ENCODE data around the gene S100A12.

Gene S100A12

DNA sequence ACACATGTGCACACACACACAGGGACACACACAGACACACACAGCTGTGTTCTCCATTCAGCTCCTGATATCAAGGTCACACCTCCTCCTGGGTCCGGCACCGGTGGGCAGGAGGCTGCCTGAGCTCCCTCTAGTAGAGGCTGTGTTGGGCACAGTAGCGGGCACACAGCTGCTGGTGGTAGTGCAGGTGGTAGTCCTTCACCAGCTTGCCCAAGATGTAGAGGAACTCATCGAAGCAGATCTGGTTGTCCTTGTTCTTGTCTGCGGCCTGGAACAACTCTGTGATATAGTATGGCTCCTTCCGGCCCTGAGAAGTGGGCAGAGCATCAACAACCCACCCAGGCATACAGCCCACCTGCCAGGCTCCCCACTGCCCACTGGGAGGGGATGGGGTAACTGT lies 21.0 kb upstream of the S100A12 start:
- DNase-seq: no peak

DNA sequence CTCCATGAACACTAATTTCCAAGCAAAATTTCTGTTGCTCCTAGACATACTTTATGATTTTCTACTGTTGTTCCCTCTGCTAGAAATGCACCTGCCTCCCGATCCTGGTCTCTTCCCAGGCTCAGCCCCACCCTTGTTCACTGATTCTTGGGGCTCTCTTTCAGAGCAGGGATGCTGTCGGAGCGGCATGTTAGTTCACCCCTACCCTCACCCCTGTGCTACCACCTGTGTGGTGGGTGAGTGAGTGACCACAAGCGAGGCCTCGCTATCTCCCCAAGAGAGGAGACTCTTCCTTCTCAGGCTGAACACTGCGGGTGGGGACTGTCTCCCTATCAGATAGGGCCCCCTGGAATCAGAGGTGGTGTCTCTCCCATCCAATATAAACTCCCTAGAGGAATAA lies 20.4 kb upstream of the S100A12 start:
- DNase-seq: no peak

DNA sequence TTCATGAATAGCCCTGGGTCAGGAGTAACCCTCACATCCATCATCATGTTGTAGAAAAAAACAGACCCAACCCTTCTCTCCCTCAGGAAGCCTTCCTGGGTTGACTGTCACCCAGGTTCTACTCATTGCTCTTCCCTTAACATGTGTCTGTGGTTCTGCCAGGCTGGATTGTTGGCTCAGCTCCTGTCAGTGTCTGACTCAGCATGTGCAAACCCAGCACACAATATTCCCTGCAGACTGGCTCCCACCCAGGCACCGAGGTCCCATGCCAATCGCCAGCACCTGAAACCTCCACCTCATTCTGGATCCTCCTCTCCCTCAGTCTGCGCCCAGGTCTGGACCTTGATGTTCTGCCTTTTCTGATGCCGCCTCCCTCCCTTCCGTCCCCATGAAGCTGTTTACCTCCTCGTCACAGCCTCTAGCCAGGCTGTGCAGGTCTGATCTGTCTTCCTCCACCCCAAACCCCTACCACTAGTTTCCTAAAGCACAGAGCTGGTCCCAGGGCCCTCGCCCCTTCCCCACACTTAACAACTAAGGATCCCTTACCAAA lies 19.8 kb upstream of the S100A12 start:
- no peak for DNase-seq

DNA sequence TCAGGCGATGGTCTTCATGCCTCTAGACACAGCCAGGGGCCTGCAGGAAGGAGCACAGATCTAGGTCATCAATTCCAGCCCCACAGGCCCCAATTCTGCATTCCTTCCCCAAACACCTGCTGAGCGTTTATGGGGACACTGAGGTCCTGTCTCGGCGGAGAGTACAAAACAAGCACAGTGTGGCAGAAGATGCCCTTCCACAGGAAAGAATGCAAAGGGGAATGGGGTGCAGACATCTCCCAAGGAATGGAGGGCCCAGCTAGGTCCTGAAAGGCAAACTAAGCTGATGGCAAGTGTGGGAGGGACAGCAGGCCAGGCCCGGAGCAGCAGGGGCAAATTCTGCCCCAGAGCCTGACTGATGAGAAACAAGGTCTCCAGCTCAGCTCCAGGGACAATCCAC lies 19.0 kb upstream of the S100A12 start:
- no peak for DNase-seq

DNA sequence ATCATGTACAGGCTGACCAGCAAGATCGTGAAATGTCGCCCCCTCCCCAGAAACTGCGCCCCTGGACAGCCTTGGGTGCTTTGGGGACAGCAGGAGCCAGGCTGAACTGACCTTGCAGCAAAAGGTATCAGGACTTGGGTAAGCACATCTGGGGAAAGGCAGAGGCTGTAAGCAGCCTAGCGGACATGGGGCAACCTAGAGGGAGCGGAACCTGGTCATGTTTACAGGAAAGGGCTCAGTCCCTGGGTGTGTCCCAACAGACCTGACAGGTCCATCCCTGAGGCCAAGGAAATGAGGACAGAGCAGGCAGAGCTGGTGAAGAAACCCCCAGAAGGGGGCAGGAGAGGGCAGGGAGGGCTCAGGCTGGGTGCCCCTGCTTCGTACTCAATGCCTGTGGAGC lies 18.5 kb upstream of the S100A12 start:
- DNase-seq: no peak

DNA sequence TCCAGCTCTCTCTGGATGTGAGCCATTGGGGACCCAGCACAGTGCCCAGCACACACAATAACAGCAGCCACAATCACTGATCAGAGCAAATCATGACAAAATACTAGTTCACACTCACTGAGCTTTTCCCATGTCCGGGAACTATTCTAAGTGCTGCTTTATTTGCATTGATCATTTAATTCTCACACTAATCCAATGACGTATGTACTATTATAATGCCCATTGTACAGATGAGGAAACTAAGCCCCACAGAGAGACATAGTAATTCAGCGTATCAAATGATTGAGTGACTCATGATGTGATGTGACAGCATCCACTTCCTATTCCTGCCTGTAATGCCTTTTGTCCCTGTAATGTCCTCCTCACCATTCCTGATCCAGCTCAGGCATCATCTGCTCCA lies 17.4 kb upstream of the S100A12 start:
- DNase-seq: no peak

DNA sequence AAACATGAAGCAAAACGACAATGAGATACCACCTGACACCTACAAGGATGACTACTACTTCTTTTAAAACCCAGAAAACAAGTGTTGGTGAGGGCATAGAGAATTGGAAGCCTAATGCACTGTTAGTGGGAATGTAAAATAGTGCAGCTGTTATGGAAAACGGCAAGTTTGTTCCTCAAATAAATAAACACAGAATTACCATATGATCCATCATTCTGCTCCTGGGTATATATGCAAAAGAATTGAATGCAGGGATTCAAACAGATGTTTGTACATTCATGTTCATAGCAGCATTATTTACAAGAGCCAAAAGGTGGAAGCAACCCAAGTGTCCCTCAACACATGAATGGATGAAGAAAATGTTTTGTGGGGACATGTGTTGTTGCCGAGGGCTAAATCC lies 16.8 kb upstream of the S100A12 start:
- no peak for DNase-seq

DNA sequence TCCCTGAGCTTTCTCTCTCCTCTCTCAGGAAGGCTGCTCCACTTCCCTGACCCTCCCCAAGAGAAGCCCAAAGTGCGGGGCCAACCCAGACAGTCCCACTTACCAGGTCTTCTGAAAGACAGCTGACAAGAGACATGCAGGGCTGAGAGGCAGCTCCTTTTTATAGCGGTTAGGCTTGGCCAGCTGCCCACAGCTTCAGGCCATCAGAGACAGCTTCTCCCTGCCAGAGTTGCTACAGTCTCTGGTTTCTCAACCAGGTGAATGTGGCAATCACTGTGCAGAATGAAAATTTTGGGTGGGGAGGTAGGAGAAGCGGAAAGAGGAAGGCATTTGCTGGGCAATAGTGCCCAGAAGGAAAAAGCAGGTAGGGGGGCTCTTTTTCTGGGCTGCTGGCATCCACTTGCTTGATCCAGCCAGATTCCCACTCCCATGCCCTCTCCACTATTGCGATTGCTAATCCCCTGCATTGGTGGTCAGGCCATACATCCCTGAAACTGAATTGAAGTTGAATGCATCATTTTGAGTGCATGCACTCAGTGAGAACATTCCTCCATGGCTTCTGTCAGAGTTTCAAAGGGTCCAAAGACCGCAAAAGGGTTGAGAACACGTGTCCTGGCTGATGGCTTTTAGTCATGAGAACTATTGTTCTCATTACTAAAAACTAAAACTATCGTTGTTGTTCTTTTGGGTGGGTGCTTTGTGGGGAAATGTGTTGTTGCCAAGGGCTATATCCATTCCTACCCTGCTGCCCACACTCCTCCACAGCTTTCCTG lies 15.7 kb upstream of the S100A12 start, which contains the start of gene S100A8:
Gene S100A8, minus strand, starts transcription at position 136 of the 773 bp plus-strand sequence. CDS start 538 bp downstream, outside the sequence.
- DNase-seq: no peak

DNA sequence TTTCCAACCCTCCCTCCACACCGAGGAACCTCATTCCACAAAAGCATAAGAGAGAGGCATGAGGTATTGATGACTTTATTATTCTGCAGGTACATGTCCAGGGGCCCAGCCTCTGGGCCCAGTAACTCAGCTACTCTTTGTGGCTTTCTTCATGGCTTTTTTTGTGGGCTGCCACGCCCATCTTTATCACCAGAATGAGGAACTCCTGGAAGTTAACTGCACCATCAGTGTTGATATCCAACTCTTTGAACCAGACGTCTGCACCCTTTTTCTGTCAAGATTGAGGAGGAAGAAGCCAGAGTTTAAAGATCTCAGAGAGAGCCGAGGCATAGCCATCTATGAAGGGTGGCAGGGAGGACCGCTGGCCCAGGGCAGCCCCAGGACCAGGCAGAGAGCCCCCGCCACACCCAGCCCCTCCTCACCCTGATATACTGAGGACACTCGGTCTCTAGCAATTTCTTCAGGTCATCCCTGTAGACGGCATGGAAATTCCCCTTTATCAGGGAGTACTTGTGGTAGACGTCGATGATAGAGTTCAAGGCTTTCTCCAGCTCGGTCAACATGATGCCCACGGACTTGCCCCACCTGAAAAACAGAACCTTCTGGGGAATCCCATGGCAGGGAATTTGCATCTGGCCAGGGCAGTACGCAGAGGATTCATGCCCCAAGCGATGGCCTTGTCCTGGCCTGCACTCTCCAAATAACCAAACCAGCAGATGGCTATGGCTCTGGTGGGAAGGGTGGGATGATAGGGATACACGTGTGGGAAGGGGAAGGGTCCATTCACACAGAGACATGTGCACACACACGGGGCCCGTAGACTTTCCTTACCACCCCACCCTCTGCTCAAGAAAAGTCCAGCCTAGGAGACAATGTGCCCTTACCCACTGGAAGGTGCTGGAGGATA lies 14.8 kb upstream of the S100A12 start:
- DNase-seq: no peak

DNA sequence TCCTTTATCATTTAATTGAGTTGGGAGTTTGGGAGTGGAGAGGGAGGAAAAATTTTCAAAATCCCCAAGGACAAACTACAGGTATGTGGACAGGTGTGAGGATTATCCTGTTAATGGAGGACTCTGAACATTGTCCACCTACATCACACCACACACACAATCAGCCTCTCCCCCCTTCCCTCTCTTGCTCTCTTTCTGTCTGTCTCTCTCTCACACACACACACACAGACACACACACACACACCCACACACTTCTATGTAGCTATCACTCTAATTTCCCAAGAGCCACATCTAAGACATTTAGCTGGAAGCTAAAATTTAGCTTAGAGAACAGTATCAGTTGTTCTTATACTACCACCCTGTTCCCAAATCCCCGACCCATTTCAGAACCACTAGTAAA lies 14.0 kb upstream of the S100A12 start:
- DNase-seq: no peak

DNA sequence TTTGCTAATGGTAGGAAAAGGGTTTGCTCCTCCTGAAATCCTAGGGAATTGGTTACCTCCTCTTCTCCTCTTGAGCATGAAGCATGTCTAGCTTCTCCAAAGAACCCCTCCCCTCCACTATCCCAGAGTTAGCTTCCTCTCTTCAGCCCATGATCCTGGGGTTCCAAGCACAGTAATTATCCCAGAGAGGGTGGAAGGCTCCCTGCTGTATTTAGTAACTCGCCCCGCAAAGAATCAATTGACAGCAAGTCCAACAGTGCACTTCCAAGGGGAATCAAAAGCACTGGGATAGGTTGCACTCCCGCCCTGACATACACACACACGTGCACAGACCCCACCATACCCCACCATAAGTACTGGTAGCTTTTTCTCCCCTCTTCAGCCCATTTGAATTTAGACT lies 12.4 kb upstream of the S100A12 start:
- DNase-seq: no peak

DNA sequence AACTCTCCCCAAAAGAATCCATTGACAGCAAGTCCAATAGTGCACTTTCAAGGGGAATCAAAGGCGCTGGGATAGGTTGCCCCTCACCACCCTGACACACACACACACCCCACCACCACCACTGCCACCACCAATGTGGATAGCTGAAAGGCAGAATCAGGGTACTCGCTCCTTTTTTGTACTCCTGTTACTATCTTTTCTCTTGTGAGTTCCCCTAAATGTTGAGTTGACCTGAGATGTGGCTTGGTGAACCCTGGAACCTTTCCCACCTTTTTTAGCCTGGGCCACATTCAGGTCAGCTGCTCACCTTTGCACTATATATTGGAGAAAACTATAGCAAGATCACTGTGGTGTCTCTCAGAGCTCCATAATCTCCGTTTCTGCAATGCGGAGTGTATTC lies 11.6 kb upstream of the S100A12 start:
- DNase-seq: no peak

DNA sequence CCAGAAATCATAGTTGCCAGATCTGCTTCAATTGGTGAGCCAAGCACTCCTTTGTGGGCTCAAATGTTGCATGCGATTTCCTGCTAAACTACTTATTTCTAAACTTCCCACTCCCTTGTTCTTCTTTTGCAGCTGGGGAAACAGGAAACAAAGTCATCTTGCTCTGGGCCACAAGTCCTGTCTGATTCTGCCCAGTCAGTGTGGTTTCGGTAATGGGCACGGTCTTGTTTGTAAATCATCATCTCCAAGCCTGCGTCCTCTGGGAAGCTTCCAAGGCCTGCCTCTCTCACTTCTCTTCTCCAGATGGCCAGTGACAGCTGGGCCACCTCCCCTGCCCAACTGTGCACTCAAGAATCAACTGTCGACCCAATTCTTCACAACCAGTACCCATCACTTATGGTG lies 11.1 kb upstream of the S100A12 start:
- DNase-seq: no peak

DNA sequence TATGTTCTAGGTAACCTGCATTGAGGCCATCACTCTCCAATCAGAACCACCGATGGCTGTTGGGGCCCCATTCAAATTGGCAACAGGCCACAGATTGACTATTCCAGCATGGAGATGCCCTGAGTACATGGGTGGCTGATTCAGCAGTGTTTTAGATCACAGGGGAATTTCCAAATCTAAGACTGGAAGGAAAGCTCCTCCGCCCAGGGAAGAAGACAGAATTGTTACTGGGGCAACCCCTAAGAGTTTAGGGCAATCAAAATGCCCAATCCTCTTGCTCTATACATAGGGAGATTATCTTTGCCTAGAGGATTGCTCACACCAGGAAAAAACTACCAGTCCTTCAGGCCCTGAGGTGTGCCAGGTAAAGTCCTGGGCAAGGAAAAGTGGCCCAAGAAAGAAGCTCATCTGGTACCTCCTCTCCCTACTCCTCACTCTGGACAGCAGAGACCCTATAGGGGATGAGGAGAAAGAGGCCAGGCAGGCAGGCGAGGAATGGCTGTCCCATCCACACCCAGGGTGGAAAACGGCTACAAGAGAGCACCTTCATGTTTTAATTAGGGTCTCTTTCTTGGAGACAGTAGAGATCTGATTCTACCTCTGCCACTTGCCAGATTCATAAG lies 9.6 kb upstream of the S100A12 start:
- DNase-seq: no peak

DNA sequence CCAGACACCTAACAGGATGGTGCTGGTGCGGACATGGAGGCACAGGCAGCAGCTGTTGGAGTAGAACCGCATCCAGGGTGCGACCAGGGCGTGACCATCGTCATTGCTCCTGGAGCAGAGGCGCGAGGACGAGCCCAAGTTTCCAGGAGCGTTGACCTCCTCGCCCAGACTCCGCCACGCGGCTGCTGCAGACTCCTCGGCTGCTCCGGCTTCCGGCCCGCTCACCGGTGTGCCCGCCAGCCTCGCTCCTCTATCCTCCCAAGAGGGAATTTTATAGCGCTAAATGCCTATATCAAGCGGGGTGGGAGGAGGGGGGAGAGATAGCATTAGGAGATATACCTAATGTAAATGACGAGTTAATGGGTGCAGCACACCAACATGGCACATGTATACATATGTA lies 5.3 kb upstream of the S100A12 start:
- DNase-seq: no peak

DNA sequence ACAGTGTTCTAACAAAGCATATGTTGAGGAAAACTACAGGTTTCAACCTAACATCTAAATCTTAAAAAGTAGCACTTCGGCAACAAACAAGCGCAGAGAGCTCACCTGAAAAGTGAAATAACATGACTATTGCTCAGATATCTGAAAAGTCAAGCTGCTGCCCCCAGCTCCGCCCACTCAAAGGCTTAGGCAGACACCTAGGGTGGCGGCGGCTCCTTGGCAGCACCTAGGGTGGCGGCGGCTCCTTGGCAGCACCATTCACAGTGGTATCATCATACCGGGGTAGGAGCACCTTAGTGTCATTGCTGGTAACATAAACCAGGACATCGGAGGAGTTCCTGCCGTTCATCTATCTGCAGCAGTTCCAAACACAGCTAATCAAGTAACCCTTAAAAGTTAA lies 4.2 kb upstream of the S100A12 start:
- DNase-seq: no peak

DNA sequence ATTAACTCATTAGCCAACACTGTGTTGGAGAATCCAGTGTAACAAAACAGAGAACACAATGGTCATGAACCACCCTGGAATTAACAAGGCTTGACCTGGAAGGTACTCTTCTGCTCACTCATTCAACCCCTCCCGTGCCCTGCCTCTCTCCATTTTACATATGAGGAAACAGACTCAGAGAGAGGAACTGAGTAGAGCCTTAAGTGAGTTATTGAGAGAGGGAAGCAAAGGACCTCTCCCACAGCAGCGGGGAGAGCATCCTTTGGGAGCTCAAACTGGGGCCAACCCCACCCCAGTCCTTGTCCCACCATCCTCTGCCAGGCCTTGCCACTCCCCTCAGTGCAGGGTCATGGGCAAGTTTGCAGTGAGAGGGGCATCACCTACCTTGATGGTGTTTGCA lies 1.4 kb downstream of the S100A12 start:
- no peak for DNase-seq

DNA sequence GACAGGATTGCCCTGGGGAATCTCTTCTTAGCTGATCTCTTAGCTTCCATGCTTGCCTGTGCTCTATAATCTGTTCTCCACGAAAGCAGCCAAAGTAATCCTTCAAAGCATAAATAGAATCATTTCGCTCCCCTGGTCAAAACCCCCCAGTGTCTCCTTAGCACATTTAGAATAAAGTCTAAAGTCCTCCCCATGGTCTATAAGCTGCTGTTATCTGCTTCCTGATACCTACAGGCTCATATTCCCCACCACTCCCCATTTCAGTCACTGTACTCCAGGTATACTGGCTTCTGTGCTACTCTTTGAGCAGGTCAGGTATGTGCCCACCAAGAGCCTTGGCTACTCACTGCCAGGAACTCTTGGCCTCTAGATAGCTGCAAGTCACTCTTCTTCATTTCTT lies 2.9 kb downstream of the S100A12 start:
- DNase-seq: no peak

DNA sequence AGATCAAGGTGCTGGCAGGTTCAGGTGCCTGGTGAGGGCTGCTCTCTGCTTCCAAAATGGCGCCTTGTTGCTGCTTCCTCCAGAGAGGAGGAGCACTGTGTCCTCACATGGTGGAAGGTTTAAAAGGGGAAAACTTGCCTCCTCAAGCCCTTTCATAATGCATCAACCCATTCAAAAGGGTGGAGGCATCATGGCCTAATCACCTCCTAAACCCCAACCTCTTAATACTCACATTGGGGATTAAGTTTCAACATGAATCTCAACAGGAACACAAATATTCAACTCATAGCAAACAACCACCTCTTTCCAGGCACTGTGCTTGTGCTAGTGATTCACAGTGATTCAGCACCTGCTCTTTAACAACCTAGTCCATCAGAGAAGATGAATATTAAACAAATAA lies 4.2 kb downstream of the S100A12 start:
- DNase-seq: no peak

DNA sequence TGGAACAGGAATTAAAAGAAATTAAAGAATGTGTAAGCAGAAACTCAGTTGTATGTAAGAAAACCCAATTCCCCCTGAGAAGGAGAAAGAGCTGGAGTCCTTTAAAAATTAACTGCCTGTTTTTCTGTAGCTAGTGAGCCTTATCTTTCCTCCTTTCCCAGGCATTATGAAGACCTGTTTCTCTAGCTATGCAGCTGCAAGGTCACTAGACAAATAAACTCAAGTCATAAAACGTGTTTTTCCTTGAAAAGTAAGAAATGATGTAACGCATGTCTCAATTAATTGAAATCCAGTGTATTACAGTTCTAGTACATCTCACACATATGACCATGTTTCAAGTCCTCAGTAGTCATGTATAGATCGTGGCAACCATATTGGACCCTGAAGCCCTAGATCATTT lies 5.3 kb downstream of the S100A12 start:
- no peak for DNase-seq

DNA sequence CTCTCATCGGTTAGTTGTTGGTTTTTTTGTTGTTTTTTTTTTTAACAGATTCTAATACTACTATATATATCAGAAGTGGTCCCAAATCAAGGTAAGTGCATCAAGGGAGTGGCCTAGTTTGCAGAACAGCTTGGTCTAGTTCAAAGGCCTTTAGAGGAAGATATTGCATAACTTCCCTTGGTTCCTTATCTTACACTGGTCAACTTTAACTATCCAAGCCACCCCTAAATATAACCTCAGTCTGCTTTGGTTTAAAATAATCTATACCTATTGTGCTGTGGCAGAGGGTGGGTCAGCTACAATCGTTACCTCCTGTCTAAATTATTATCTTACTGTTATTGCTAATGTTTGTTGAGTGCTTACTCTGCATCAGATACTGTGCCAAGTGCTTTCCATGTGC lies 6.9 kb downstream of the S100A12 start:
- DNase-seq: no peak

DNA sequence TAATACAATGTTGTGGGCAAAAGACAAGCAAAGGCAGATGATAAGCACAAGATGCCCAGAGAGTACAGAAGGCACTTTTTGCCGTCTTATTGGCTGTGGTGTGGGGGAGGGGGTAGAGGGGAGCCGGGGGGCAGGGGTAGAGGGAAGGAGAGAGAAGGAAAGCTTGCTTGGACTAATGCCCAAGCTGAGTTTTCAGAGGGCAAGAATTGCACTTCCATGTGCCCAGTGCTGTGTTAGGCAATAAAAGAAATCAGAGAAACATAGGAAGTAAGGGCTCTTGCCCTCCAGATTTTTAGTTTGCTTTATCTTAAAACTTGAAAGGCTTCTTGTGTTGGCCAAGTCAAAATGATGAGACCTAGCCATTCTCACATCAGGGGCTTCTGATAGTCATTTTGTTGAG lies 8.3 kb downstream of the S100A12 start:
- no peak for DNase-seq

DNA sequence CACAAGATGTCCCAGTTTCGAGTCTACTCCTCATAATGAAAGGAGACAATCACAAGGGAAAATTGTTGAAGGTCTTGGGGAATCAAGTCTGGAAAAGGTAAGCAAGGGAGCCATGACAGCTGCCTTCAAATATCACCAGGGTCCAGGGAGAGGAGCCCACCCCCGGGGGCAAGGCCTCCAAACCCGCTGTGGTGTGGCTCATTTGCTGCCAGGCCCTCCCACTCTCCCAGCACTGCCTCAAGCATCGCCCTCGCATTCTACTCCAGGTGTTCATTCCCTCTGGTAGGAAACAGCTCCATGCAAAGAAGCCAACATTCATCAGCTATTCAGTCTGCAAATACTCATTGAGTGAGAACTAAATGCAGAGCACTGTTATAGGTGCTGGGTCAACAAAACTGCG lies 9.2 kb downstream of the S100A12 start:
- DNase-seq: no peak

DNA sequence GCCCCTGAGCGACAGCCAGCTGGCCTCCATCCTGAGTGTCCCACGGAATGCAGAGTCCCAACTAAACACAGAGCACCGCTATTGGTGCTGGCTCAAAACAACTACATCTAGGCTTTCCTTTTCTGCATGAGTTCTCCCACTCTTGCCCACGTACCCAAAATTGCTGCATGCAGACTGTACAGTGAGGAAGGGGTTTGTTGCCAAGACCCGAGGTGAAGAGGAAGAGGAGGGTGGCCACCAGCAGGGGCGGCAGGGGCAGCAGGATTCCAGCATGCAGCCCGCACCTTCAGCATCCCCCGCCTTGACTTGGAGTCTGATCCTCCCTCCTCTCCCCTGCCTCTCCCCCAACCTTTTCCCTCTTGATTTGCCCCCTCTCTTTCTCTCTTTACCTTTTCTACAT lies 9.7 kb downstream of the S100A12 start:
- no peak for DNase-seq

All from GOT3 (cell line).